Measurements from ENCODE around the gene KCNAB1. TPM values are rescaled to one million over a fixed set of nuclear protein-coding genes. Genes with fewer than 3 reads are reported as not detected.

The KCNAB1 gene
- total RNA-seq, 1 experiment from 2014 or later, result not detected

DNA sequence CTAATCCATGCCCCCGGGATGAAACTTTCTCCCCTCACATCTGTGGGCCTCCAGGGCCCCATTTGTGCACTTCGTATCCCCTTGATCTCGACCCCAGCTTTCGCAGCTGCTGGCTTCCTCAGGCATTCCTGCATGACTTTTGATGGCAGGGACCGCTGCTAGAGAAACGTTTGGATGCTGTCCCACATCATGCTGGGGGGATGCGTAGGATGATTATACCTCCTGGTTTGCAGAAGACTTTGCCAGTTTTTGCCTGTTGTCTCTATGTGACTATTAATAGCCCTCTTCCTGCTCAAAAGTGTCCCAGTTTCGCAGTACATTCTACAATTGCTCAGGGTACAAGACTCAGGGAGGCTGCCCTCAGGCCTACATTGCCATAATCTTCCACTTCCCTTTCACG, 10.4 kb upstream of the KCNAB1 start:
- Histone ChIP-seq H3K79me2 (ENCODE audit: insufficient read depth, low read length) (no peaks in the 10 kb centered on the region), H3K4me2 (ENCODE audit: low read length) (no peak overlapping the region), H4K20me1 (ENCODE audit: insufficient read depth) (no peaks in the 10 kb centered on the region), H3K27me3 (ENCODE audit: insufficient read depth, low read length) (no peaks in the 10 kb centered on the region), H3K36me3 (ENCODE audit: control insufficient read depth in 1 of 2, insufficient read depth in 2 of 2, low read length in 2 of 2) (no peaks in the 10 kb centered on the region), H3K27ac (ENCODE audit: low read depth, low read length) (no peak overlapping the region), H3K4me1 (ENCODE audit: control insufficient read depth in 1 of 2, insufficient read depth in 2 of 2, low read length in 2 of 2) (no peaks in the 10 kb centered on the region), H2AFZ (ENCODE audit: low read depth, low read length, poor library complexity, severe bottlenecking) (no peak overlapping the region), H3K9me2 (ENCODE audit: insufficient read depth) (no peaks in the 10 kb centered on the region), H3K4me3 (replicated peaks in 1 of 2; ENCODE audit: low read depth in 1 of 2, low read length in 2 of 2) (no peak overlapping the region), H3K9ac (ENCODE audit: low read length) (no peak overlapping the region), H3K9me3 (ENCODE audit: control insufficient read depth in 1 of 2, insufficient read depth in 1 of 2, low read depth in 1 of 2, low read length in 2 of 2) (no peaks in the 10 kb centered on the region)
- intact Hi-C loops (cut with micrococcal nuclease), result no loop called here
- no TSS peak for BruUV-seq (replicated peaks)
- TF ChIP-seq CEBPB (IDR thresholded peaks at IDR 0.05; ENCODE audit: low read depth), result no peak
- TF ChIP-seq EZH2 (IDR thresholded peaks at IDR 0.05), result no peak
- no peak for TF ChIP-seq ZNF274 (IDR thresholded peaks at IDR 0.05; ENCODE audit: low read depth, low read length)
- TF ChIP-seq, protein P1, sequence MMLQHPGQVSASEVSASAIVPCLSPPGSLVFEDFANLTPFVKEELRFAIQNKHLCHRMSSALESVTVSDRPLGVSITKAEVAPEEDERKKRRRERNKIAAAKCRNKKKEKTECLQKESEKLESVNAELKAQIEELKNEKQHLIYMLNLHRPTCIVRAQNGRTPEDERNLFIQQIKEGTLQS (IDR thresholded peaks at IDR 0.05), result no peak
- ChIA-PET RAD21 (ENCODE audit: low non-redundant PET in 1 of 2, low total read pairs in 2 of 2, uncharacterized antibody in 2 of 2, unreplicated experiment in 2 of 2) (no interaction called here), POLR2A (no interaction called here), CTCF (no interaction called here)
- no peak for ATAC-seq
- DNase-seq (ENCODE audit: low read depth, low spot score), result no peak

DNA sequence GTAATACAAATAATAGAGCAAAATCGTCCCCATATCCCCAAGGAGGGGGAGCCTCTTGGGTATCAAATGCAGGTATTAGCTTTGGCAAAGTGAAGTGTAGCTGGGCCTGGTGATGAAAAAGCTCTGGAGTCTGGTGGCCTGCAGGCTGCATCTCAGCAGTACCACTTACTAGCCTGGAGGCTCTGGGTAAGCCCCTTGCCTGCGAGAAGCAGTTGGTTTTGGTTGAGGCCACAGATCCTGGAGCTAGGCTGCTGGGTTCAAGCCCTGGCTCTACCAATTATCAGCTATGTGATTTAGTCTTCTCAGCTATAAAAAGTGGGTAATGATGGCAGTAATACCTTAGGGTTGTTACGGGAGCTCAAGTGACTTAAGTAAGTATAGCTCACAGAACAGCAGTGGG, 6.1 kb downstream of the KCNAB1 start:
- intact Hi-C loops (cut with micrococcal nuclease), result no loop called here
- TF ChIP-seq SP1 (IDR thresholded peaks at IDR 0.05; ENCODE audit: low read depth) (no peak), JUND (IDR thresholded peaks at IDR 0.05) (no peak), EGR1 (IDR thresholded peaks at IDR 0.05; ENCODE audit: low read depth) (no peak), SIN3A (IDR thresholded peaks at IDR 0.05; ENCODE audit: low read depth) (no peak), RAD21 (IDR thresholded peaks at IDR 0.05; ENCODE audit: low read depth) (no peak)
- Histone ChIP-seq H4K20me1 (ENCODE audit: insufficient read depth) (no peaks in the 10 kb centered on the region), H3K36me3 (ENCODE audit: control insufficient read depth in 1 of 2, insufficient read depth in 2 of 2, low read length in 2 of 2) (no peaks in the 10 kb centered on the region), H3K27me3 (ENCODE audit: insufficient read depth, low read length) (no peaks in the 10 kb centered on the region), H2AFZ (ENCODE audit: low read depth, low read length, poor library complexity, severe bottlenecking) (no peak overlapping the region), H3K79me2 (ENCODE audit: insufficient read depth, low read length) (no peaks in the 10 kb centered on the region), H3K4me3 (replicated peaks in 1 of 2; ENCODE audit: low read depth in 1 of 2, low read length in 2 of 2) (no peak overlapping the region), H3K4me2 (ENCODE audit: low read length) (no peak overlapping the region), H3K9me3 (ENCODE audit: control insufficient read depth in 1 of 2, insufficient read depth in 1 of 2, low read depth in 1 of 2, low read length in 2 of 2) (no peaks in the 10 kb centered on the region), H3K27ac (ENCODE audit: low read depth, low read length) (no peak overlapping the region), H3K9ac (ENCODE audit: low read length) (no peak overlapping the region), H3K9me2 (ENCODE audit: insufficient read depth) (no peaks in the 10 kb centered on the region), H3K4me1 (ENCODE audit: control insufficient read depth in 1 of 2, insufficient read depth in 2 of 2, low read length in 2 of 2) (no peaks in the 10 kb centered on the region)
- DNase-seq (ENCODE audit: low read depth, low spot score) (no peak), ATAC-seq (no peak)
- ChIA-PET CTCF (no interaction called here), POLR2A (no interaction called here), RAD21 (ENCODE audit: low non-redundant PET in 1 of 2, low total read pairs in 2 of 2, uncharacterized antibody in 2 of 2, unreplicated experiment in 2 of 2) (no interaction called here)
- BruUV-seq (replicated peaks), result no TSS peak

All from HCT116 (cell line).